Peyer's patch (tissue), 4 donors: Measurements from ENCODE around the gene CD164. TPM values are rescaled to one million over a fixed set of nuclear protein-coding genes. Genes with fewer than 3 reads are reported as not detected.

Experiments used
- DNase-seq, 3 donors: peaks; one replicate each; pipeline ENCODE4 v3.0.0-alpha.2; 2017 to 2019
- H3K27ac ChIP-seq, 4 donors: fragments of 200-600 bp; sonication (generic); one replicate each; pipeline ENCODE4 v1.5.1; 2016 to 2019
- H3K27me3 ChIP-seq, 2 donors: fragments of 200-600 bp; sonication (generic); one replicate each; pipeline ENCODE4 v1.5.1; 2019
- H3K36me3 ChIP-seq, 3 donors: fragments of 200-600 bp; sonication (generic); one replicate each; pipeline ENCODE4 v1.5.1; 2016 to 2019
- H3K4me1 ChIP-seq, 4 donors: fragments of 200-600 bp; sonication (generic); one replicate each; pipeline ENCODE4 v1.5.1; 2016 to 2019
- H3K4me3 ChIP-seq, 4 donors: fragments of 200-600 bp; sonication (generic); 1 replicate in 3 of 4; 2 replicates in 1 of 4; pipeline ENCODE4 v1.5.1; 2016 to 2019; ENCODE audit warnings: mild to moderate bottlenecking in 1 of 4
- H3K9me3 ChIP-seq, 4 donors: fragments of 200-600 bp; sonication (generic); one replicate each; pipeline ENCODE4 v1.5.1; 2016 to 2019; ENCODE audit warnings: mild to moderate bottlenecking in 1 of 4
- CTCF ChIP-seq, 6 experiments: fragments of 450-650 bp in 4 of 6; fragments of 200-600 bp in 2 of 6; sonication (generic) in 1 of 6; IDR thresholded peaks; one replicate each; pipeline ENCODE4 v1.5.1; 2017 to 2019; ENCODE audit warnings: antibody characterized with exemption in 6 of 6, mild to moderate bottlenecking in 3 of 6, moderate library complexity in 1 of 6
- POLR2A ChIP-seq, 2 donors: fragments of 450-650 bp; IDR thresholded peaks; one replicate each; pipeline ENCODE4 v1.5.1; 2017; ENCODE audit warnings: antibody characterized with exemption in 2 of 2, mild to moderate bottlenecking in 2 of 2, moderate library complexity in 2 of 2
- total RNA-seq, 4 donors: library from RNA; depleted of rRNA; stranded (reverse); fragments of >200 nt; gene quantifications; one replicate each; pipeline ENCODE4 v1.1.0, GENCODE V29; 2016

Gene CD164
- total RNA-seq, 4 donors from 2014 or later: 62.7 to 382 (median 216) TPM

- Histone ChIP-seq H3K4me1 (no peaks in the 10 kb centered on the region), H3K27ac (no peak overlapping the region), H3K9me3 (no peaks in the 10 kb centered on the region), H3K36me3 (no peaks in the 10 kb centered on the region), H3K27me3 (no peaks in the 10 kb centered on the region), H3K4me3 (no peak overlapping the region)
- DNase-seq: no peak
- TF ChIP-seq POLR2A (IDR thresholded peaks at IDR 0.05): no peak
- TF ChIP-seq CTCF (IDR thresholded peaks at IDR 0.05): no peak
Observed at GRCh38 chr6:109420751-109421150, 38.5 kb upstream of the CD164 start.

DNA sequence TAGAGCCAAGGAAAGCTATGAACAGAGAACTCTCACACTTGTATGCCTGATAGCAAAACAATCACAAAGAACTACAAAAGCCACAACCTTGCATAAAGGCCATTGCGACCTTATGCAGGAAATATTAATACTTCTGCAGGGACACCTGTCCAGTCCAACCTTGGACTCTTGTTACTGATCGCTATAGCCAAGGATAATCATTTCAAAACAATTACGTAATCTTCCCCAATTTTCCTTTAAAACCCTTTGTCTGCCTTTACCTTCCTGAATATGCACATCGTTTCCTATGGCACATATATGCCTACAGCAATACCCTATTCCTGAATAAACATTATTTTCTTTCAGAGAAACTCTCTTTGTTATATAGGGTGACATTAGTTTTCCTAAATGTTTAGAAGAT, 35.4 kb upstream of the CD164 start:
- Histone ChIP-seq H3K36me3 (no peaks in the 10 kb centered on the region), H3K4me1 (no peaks in the 10 kb centered on the region), H3K9me3 (no peaks in the 10 kb centered on the region), H3K4me3 (no peak overlapping the region), H3K27ac (no peak overlapping the region), H3K27me3 (no peaks in the 10 kb centered on the region)
- TF ChIP-seq POLR2A (IDR thresholded peaks at IDR 0.05) (no peak), CTCF (IDR thresholded peaks at IDR 0.05) (no peak)
- DNase-seq: no peak

- no peak overlapping the region for H3K4me3 ChIP-seq
- H3K4me1 ChIP-seq: no peaks in the 10 kb centered on the region
- TF ChIP-seq POLR2A (IDR thresholded peaks at IDR 0.05): no peak
- no peak for TF ChIP-seq CTCF (IDR thresholded peaks at IDR 0.05)
- H3K27me3 ChIP-seq: no peaks in the 10 kb centered on the region
- H3K36me3 ChIP-seq: no peaks in the 10 kb centered on the region
- no peak overlapping the region for H3K27ac ChIP-seq
- H3K9me3 ChIP-seq: no peaks in the 10 kb centered on the region
- DNase-seq: no peak
Observed at GRCh38 chr6:109411034-109411433, 28.8 kb upstream of the CD164 start.

DNA sequence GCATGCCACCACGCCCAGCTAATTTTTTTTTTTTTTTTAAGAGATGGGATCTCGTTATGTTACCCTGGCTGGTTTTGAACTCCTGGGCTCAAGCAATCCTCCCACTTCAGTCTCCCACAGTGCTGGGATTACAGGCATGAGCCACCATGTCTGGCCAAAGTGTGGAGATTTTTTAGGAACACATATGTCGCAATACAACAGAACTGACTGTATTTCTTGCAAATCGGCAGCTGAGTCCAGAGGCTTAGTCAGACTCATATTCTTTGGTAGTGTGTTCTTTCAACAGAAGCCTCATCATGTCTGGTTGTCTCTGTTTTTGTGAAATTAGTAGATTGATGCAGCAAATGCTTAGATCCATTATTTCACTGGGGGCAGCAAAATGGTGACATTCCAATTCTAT, 23.9 kb upstream of the CD164 start:
- H3K27me3 ChIP-seq: no peaks in the 10 kb centered on the region
- H3K4me3 ChIP-seq: no peak overlapping the region
- DNase-seq: no peak
- no peaks in the 10 kb centered on the region for H3K9me3 ChIP-seq
- H3K4me1 ChIP-seq: no peaks in the 10 kb centered on the region
- no peaks in the 10 kb centered on the region for H3K36me3 ChIP-seq
- no peak for TF ChIP-seq CTCF (IDR thresholded peaks at IDR 0.05)
- H3K27ac ChIP-seq: no peak overlapping the region

DNA sequence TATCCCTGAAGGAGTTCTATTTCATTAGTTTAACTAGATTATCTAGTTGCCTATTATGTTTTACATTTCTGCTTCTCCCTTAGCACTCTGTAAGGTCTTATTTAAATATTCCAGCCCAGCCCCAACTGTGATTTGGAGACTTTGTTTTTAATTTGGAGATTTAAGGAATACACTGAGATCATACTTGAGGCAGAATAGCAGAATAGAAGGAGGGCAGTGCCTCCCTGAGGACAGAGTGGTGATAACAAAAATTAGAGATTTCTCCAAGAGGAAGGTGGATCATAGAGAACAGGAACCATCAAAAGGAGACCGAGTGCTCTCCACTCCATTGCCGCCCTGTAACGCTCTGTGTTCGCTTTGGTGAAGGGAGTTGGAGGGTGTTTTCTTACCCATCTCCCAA, 14.8 kb upstream of the CD164 start:
- Histone ChIP-seq H3K4me1 (no peaks in the 10 kb centered on the region), H3K27ac (no peak overlapping the region), H3K9me3 (no peaks in the 10 kb centered on the region), H3K27me3 (no peaks in the 10 kb centered on the region), H3K4me3 (no peak overlapping the region), H3K36me3 (no peaks in the 10 kb centered on the region)
- no peak for DNase-seq
- TF ChIP-seq CTCF (IDR thresholded peaks at IDR 0.05): peak in 3 of 6 experiments; percentile 45 to 54 (median 48)
- no peak for TF ChIP-seq POLR2A (IDR thresholded peaks at IDR 0.05)

DNA sequence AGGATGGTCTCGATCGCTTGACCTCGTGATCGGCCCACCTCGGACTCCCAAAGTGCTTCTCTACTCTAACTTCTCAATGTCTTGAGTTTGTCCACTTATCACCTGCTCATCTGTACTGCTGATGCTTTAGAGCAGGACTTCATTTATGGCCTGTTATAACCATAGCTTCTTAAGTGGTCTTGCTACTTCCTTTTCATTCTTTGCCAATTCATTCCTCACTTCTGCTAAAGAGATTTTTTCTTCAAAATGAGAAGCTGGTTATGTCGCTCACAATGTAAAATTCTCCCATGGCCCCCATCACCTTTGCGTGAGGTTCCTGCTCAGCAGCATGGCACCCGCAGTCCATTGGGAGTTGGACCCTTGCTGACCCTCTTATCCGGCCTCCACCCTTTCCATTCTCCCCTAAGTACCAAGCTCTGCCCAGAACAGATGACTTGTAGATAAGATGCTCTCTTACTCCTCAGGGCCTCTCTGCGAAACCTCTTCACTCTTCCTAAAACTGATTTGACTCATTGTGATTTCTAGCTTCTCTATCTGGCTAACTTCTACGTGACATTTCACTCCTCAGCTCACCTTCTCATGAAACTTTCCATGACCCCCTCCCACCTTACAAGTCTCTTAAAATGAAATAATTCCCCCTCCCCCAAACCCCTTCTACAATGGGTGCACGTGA, 13.9 kb upstream of the CD164 start:
- Histone ChIP-seq H3K4me1 (no peaks in the 10 kb centered on the region), H3K4me3 (no peak overlapping the region), H3K27ac (no peak overlapping the region), H3K36me3 (no peaks in the 10 kb centered on the region), H3K27me3 (no peaks in the 10 kb centered on the region), H3K9me3 (no peaks in the 10 kb centered on the region)
- no peak for DNase-seq
- TF ChIP-seq CTCF (IDR thresholded peaks at IDR 0.05) (no peak), POLR2A (IDR thresholded peaks at IDR 0.05) (no peak)
